Forelimb muscle (tissue), 1 donor: ENCODE measurements around the gene KLHL7. TPM values are rescaled to one million over a fixed set of nuclear protein-coding genes. Genes with fewer than 3 reads are reported as not detected.
"Not testable (repeated sequence)": the region's sequence is repeated elsewhere in the genome, so short reads cannot be mapped to it uniquely, and the experiment has no call there.

Source experiments
- DNase-seq: peaks from one replicate; pipeline ENCODE4 v3.0.0-alpha.2; 2013; ENCODE audit warnings: low read depth
- polyA plus RNA-seq: library from polyadenylated mRNA; unstranded; fragments of 120-200 nt; gene quantifications from one replicate; pipeline ENCODE4 v1.2.1, GENCODE V29; 2013; ENCODE audit not compliant: insufficient read length

The KLHL7 gene
- polyA plus RNA-seq, 1 donor: 21.7 TPM

- DNase-seq: no peak
Measured at GRCh38 chr7:23214423-23214822, 108.8 kb downstream of the KLHL7 start.

DNA sequence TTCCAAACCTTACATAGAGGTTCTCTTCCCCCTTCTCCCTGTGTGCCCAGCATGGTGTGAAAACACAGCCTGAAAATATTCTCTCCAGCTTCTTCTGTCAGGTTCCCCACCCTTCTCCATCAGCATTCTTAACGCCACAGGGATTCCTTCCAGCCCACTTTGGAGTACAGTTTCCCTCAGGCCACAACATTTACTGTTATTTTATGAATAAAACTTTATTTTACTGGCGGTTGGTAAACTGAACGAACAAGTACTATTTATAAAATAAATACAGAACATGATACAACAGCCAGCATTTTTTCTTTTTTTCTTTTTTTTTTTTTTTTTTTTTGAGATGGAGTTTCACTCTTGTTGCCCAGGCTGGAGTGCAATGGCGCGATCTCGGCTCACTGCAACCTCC lies 109.4 kb downstream of the KLHL7 start:
- DNase-seq: no peak

- no peak for DNase-seq
Measured at GRCh38 chr7:23216021-23216420, 110.4 kb downstream of the KLHL7 start.

DNA sequence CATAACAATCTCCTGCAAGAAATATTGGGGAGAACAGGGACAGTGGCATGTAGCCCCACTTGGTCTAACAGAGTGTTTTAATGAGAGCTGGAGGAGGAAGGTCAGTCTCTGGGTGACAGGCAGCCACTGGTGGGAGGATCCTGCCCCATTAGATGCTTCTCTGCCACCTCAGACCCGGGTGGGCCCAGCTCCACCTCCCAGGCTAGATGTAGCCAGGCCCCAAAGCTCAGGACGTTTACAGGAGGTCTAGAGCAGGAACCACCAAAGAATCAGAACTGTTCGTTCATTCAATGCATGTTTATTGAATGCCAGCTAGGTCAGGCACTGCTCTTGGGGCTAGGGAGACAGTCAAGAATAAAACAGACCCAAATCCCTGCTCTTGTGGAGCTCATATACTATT lies 112.6 kb downstream of the KLHL7 start:
- no peak for DNase-seq

- DNase-seq: no peak
Measured at GRCh38 chr7:23220690-23221305, 115.2 kb downstream of the KLHL7 start.

GRCh38 chr7:23222439-23223030 lies 117.0 kb downstream of the KLHL7 start:
- no peak for DNase-seq

DNA sequence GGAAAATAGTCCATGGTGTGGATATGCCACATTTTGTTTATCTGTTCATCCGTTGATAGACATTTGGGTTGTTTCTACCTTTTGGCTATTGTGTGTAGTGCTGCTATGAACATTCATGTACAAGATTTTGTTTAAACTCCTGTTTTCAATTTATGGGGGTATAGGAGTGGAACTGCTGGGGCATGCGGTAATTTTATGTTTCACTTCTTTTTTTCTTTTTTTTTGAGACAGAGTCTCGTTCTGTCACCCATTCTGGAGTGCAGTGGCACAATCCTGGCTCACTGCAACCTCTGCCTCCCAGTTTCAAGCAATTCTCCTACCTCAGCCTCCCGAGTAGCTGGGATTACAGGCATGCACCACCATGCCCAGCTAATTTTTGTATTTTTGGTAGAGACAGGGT lies 118.8 kb downstream of the KLHL7 start:
- not testable (repeated sequence) for DNase-seq

DNA sequence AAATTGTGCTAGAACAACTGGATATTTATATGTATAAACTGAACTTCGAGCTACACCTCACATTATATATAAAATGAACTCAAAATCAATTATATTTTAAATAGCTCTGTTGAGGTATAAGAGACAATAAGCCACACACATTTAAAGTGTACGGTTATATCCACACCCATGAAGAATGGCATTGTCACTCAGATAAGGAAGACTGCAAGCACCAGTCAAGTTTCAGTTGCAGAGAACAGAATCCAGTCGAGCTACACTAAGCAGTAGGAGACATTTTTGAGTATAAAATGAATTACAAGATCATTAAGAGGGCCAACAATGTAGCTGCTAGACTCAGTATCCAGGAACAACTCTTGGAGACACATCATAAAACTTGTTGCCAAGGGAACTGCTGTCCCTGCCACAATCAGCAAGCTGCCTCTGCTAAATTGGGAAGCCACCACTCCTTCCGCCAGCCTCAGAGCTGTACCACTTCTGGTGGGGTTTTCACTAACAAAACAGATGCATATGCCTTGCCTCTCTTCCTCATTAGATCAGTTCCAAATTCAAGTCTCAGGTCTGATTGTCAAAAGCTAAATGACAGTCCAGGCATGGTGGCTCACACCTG lies 121.4 kb downstream of the KLHL7 start:
- no peak for DNase-seq

Other genes with a start within 250 kb of the KLHL7 start
- gene HYCC1, start 91.7 kb upstream of the KLHL7 start, polyA plus RNA-seq: 20.7 TPM
- 39.0 TPM for gene NUP42, start 76.3 kb downstream of the KLHL7 start, polyA plus RNA-seq
- 38.0 TPM for gene GPNMB, start 141.0 kb downstream of the KLHL7 start, polyA plus RNA-seq
- gene MALSU1, start 193.6 kb downstream of the KLHL7 start, polyA plus RNA-seq: 72.5 TPM